Fibroblast of lung (primary cell): ENCODE results near the gene CAPN2. TPM values are rescaled to one million over a fixed set of nuclear protein-coding genes. Genes with fewer than 3 reads are reported as not detected.

Source experiments
- DNase-seq, 2 donors: peaks; one replicate each; pipeline versions ENCODE4 v3.0.0 to v3.0.0-alpha.2; 2010; ENCODE audit warnings: low read depth in 2 of 2
- H2AFZ ChIP-seq: 2 replicates; pipeline ENCODE4 v1.5.1; 2012; ENCODE audit warnings: low read length, control low read depth, inconsistent platforms
- H3K27ac ChIP-seq: 2 replicates; pipeline ENCODE4 v1.5.1; 2011; ENCODE audit warnings: low read length, control low read depth; ENCODE audit not compliant: insufficient read depth
- H3K27me3 ChIP-seq: 2 replicates; pipeline ENCODE4 v1.5.1; 2011; ENCODE audit warnings: mild to moderate bottlenecking, low read length; ENCODE audit not compliant: control insufficient read depth, insufficient read depth
- H3K36me3 ChIP-seq: 2 replicates; pipeline ENCODE4 v1.5.1; 2011; ENCODE audit warnings: low read length; ENCODE audit not compliant: control insufficient read depth, insufficient read depth
- H3K4me1 ChIP-seq: 2 replicates; pipeline ENCODE4 v1.5.1; 2011; ENCODE audit warnings: low read length; ENCODE audit not compliant: control insufficient read depth, insufficient read depth; ENCODE audit errors: extremely low read depth
- H3K4me2 ChIP-seq: 2 replicates; pipeline ENCODE4 v1.5.1; 2011; ENCODE audit warnings: low read length, control low read depth; ENCODE audit not compliant: insufficient read depth; ENCODE audit errors: extremely low read depth
- H3K4me3 ChIP-seq, 4 experiments: fragments of 200-600 bp in 1 of 4; sonication (generic) in 1 of 4; replicated peaks in 1 of 4; 2 replicates each; pipeline ENCODE4 v1.5.1; 2011 to 2016; ENCODE audit warnings: low read length in 4 of 4, low read depth in 3 of 4, mild to moderate bottlenecking in 3 of 4, control low read depth in 2 of 4, inconsistent platforms in 1 of 4, mixed read lengths in 1 of 4; ENCODE audit not compliant: insufficient read depth in 1 of 4; ENCODE audit errors: control extremely low read depth in 1 of 4
- H3K79me2 ChIP-seq: 2 replicates; pipeline ENCODE4 v1.5.1; 2012; ENCODE audit warnings: mild to moderate bottlenecking, low read length, inconsistent platforms; ENCODE audit not compliant: control insufficient read depth, insufficient read depth
- H3K9ac ChIP-seq: 2 replicates; pipeline ENCODE4 v1.5.1; 2011; ENCODE audit warnings: mild to moderate bottlenecking, low read length, control low read depth; ENCODE audit not compliant: insufficient read depth
- H3K9me3 ChIP-seq: 2 replicates; pipeline ENCODE4 v1.5.1; 2012; ENCODE audit warnings: low read depth, low read length; ENCODE audit not compliant: control insufficient read depth, insufficient read depth
- H4K20me1 ChIP-seq: 2 replicates; pipeline ENCODE4 v1.5.1; 2011; ENCODE audit warnings: low read length; ENCODE audit not compliant: control insufficient read depth, insufficient read depth; ENCODE audit errors: extremely low read depth
- CTCF ChIP-seq, 2 donors: IDR thresholded peaks in 1 of 2; conservative IDR thresholded peaks in 1 of 2; 1 replicate in 1 of 2; 2 replicates in 1 of 2; pipeline ENCODE4 v1.5.1; 2011 to 2012; ENCODE audit warnings: low read length in 2 of 2, control low read depth in 1 of 2, inconsistent platforms in 1 of 2, low read depth in 1 of 2, mild to moderate bottlenecking in 1 of 2
- EZH2 ChIP-seq: IDR thresholded peaks from 2 replicates; pipeline ENCODE4 v1.5.1; 2012; ENCODE audit warnings: low read length, control low read depth, mild to moderate bottlenecking; ENCODE audit errors: missing control alignments
- polyA plus RNA-seq, 2 donors: library from polyadenylated mRNA; depleted of rRNA in 1 of 2; stranded (reverse) in 1 of 2; unstranded in 1 of 2; fragments of >200 nt; gene quantifications; 2 replicates each; pipeline ENCODE4 v1.2.1, GENCODE V29; 2011 to 2012; ENCODE audit warnings: missing spikeins in 1 of 2
- total RNA-seq: library from RNA; depleted of rRNA; stranded (reverse); fragments of >200 nt; gene quantifications from 2 replicates; pipeline ENCODE4 v1.2.1, GENCODE V29; 2014

The CAPN2 gene
- total and polyA plus RNA-seq, 2 donors (not counting 1 experiment from before 2014, with no cell fraction given): 387 to 488 TPM

GRCh38 chr1:223770621-223771315 lies 58.4 kb downstream of the CAPN2 start:
- H3K4me3 ChIP-seq: no peak overlapping the region

GRCh38 chr1:223771469-223771813 lies 59.1 kb downstream of the CAPN2 start:
- H4K20me1 ChIP-seq: no peaks in the 10 kb centered on the region
- H3K79me2 ChIP-seq: peaks cover 2% of the 10 kb centered on the region
- H3K27ac ChIP-seq: peak overlapping the region; percentile 70
- no peaks in the 10 kb centered on the region for H3K27me3 ChIP-seq
- H3K9ac ChIP-seq: no peak overlapping the region
- no peaks in the 10 kb centered on the region for H3K9me3 ChIP-seq
- H3K4me2 ChIP-seq: peak overlapping the region; percentile 21
- H2AFZ ChIP-seq: no peak overlapping the region
- DNase-seq: no peak
- peaks cover 40% of the 10 kb centered on the region for H3K4me1 ChIP-seq
- peaks cover 19% of the 10 kb centered on the region for H3K36me3 ChIP-seq
- H3K4me3 ChIP-seq: peak overlapping the region in 1 of 4 experiments; percentile 10
- TF ChIP-seq CTCF (conservative IDR thresholded peaks at IDR 0.05 in 1 of 2, IDR thresholded peaks at IDR 0.05 in 1 of 2; ENCODE audit: low read depth in 1 of 2, low read length in 2 of 2): no peak
- TF ChIP-seq EZH2: no peak

More at GRCh38 chr1:223770621-223771315, 58.4 kb downstream of the CAPN2 start:
- peaks cover 2% of the 10 kb centered on the region for H3K79me2 ChIP-seq
- H4K20me1 ChIP-seq: no peaks in the 10 kb centered on the region
- peak overlapping the region; percentile 70 for H3K27ac ChIP-seq
- no peak for DNase-seq
- no peaks in the 10 kb centered on the region for H3K27me3 ChIP-seq
- H2AFZ ChIP-seq: no peak overlapping the region
- peaks cover 15% of the 10 kb centered on the region for H3K36me3 ChIP-seq
- H3K9ac ChIP-seq: no peak overlapping the region
- no peak overlapping the region for H3K4me2 ChIP-seq
- no peaks in the 10 kb centered on the region for H3K9me3 ChIP-seq
- no peak for TF ChIP-seq EZH2
- no peak for TF ChIP-seq CTCF (conservative IDR thresholded peaks at IDR 0.05 in 1 of 2, IDR thresholded peaks at IDR 0.05 in 1 of 2; ENCODE audit: low read depth in 1 of 2, low read length in 2 of 2)
- H3K4me1 ChIP-seq: peaks cover 36% of the 10 kb centered on the region

GRCh38 chr1:223771814-223772770 lies 59.8 kb downstream of the CAPN2 start:
- Histone ChIP-seq H3K9ac (no peak overlapping the region), H3K4me1 (peaks cover 40% of the 10 kb centered on the region), H3K4me2 (peak overlapping the region; percentile 21), H3K4me3 (peak overlapping the region in 1 of 4 experiments; percentile 10), H3K9me3 (no peaks in the 10 kb centered on the region), H4K20me1 (no peaks in the 10 kb centered on the region), H3K27ac (peak overlapping the region; percentile 70), H3K27me3 (no peaks in the 10 kb centered on the region), H2AFZ (no peak overlapping the region), H3K36me3 (peaks cover 19% of the 10 kb centered on the region), H3K79me2 (peaks cover 2% of the 10 kb centered on the region)
- TF ChIP-seq EZH2 (no peak), CTCF (conservative IDR thresholded peaks at IDR 0.05 in 1 of 2, IDR thresholded peaks at IDR 0.05 in 1 of 2; ENCODE audit: low read depth in 1 of 2, low read length in 2 of 2) (no peak)
- DNase-seq: peak; percentile 87 to 94
